Gastrocnemius medialis (tissue), 4 donors: ENCODE results near the gene ATIC. TPM values are rescaled to one million over a fixed set of nuclear protein-coding genes. Genes with fewer than 3 reads are reported as not detected.

ENCODE experiments used
- ATAC-seq, 2 donors: fragments of 150-250 bp; one replicate each; pipeline ENCODE4 v1.9.1; 2016
- DNase-seq, 2 donors: peaks; one replicate each; pipeline ENCODE4 v3.0.0-alpha.2; 2019
- H3K27ac ChIP-seq, 4 donors: fragments of 200-600 bp; sonication (generic); 1 replicate in 1 of 4; 2 replicates in 3 of 4; pipeline ENCODE4 v1.5.1; 2016 to 2018; ENCODE audit warnings: mild to moderate bottlenecking in 2 of 4, moderate library complexity in 1 of 4
- H3K27me3 ChIP-seq, 3 donors: fragments of 200-600 bp; sonication (generic) in 2 of 3; 1 replicate in 1 of 3; 2 replicates in 2 of 3; pipeline versions ENCODE4 v1.5.1 to v1.6.0; 2016 to 2019; ENCODE audit warnings: mild to moderate bottlenecking in 1 of 3, moderate library complexity in 1 of 3
- H3K36me3 ChIP-seq, 2 donors: fragments of 200-600 bp; sonication (generic) in 1 of 2; one replicate each; pipeline ENCODE4 v1.5.1; 2017 to 2018
- H3K4me1 ChIP-seq, 2 donors: fragments of 200-600 bp; sonication (generic) in 1 of 2; one replicate each; pipeline ENCODE4 v1.5.1; 2016 to 2017; ENCODE audit warnings: mild to moderate bottlenecking in 2 of 2
- H3K4me3 ChIP-seq, 4 donors: fragments of 200-600 bp; sonication (generic) in 3 of 4; 1 replicate in 1 of 4; 2 replicates in 3 of 4; pipeline ENCODE4 v1.5.1; 2016 to 2019; ENCODE audit warnings: mild to moderate bottlenecking in 2 of 4
- H3K9me3 ChIP-seq, 3 donors: fragments of 200-600 bp; sonication (generic) in 2 of 3; 1 replicate in 1 of 3; 2 replicates in 2 of 3; pipeline ENCODE4 v1.5.1; 2016 to 2019
- POLR2A ChIP-seq, 2 donors: fragments of 450-650 bp; IDR thresholded peaks; one replicate each; pipeline ENCODE4 v1.6.1; 2017; ENCODE audit warnings: antibody characterized with exemption in 2 of 2, mild to moderate bottlenecking in 2 of 2, moderate library complexity in 2 of 2
- in situ Hi-C, 4 donors: fragments of 200-750 bp; cut with MboI; loops; one replicate each; pipeline versions ENCODE4 v1.15.0 to v1.8.0; 2017; ENCODE audit warnings: low sequenced_read_pairs in 4 of 4
- intact Hi-C: fragments of 100-400 bp; cut with DNase I; formaldehyde crosslinking; loops from one replicate; pipeline ENCODE4 v1.15.1; 2023; ENCODE audit warnings: low total_unique reads
- total RNA-seq, 4 donors: library from RNA; depleted of rRNA; stranded (reverse); fragments of >200 nt; gene quantifications; one replicate each; pipeline versions ENCODE4 v1.1.0 to v1.2.3, GENCODE V29; 2016
- TF ChIP-seq, protein P1 (sequence below), 5 experiments: fragments of 450-650 bp in 3 of 5; fragments of 200-600 bp in 2 of 5; sonication (generic) in 2 of 5; IDR thresholded peaks in 4 of 5; conservative IDR thresholded peaks in 1 of 5; 1 replicate in 4 of 5; 2 replicates in 1 of 5; pipeline ENCODE4 v1.5.1; 2016 to 2019; ENCODE audit warnings: antibody characterized with exemption in 5 of 5, mild to moderate bottlenecking in 3 of 5, moderate library complexity in 3 of 5

The ATIC gene
- total RNA-seq, 4 donors from 2014 or later: 16.9 to 46.9 (median 41.8) TPM

DNA sequence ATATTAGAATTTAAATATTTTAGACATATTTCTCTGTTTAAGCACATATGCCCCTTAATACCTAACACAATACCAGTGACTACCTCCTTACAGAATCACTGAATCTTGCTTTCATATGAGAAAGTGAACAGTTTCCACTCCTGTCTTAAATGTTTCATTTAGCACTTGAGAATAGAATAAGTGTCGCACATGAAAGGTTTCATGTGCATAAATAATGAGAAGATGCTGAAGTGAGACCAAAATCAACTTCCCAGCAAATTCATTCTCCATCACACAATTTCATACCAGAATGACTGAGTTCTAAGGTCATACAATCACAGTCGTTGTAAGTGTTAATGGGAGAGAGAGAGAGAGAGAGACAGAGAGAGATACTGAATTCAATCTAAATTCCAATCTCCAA lies 51.2 kb downstream of the ATIC start:
- TF ChIP-seq, protein P1, sequence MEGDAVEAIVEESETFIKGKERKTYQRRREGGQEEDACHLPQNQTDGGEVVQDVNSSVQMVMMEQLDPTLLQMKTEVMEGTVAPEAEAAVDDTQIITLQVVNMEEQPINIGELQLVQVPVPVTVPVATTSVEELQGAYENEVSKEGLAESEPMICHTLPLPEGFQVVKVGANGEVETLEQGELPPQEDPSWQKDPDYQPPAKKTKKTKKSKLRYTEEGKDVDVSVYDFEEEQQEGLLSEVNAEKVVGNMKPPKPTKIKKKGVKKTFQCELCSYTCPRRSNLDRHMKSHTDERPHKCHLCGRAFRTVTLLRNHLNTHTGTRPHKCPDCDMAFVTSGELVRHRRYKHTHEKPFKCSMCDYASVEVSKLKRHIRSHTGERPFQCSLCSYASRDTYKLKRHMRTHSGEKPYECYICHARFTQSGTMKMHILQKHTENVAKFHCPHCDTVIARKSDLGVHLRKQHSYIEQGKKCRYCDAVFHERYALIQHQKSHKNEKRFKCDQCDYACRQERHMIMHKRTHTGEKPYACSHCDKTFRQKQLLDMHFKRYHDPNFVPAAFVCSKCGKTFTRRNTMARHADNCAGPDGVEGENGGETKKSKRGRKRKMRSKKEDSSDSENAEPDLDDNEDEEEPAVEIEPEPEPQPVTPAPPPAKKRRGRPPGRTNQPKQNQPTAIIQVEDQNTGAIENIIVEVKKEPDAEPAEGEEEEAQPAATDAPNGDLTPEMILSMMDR (IDR thresholded peaks at IDR 0.05 in 4 of 5, conservative IDR thresholded peaks at IDR 0.05 in 1 of 5): no peak
- TF ChIP-seq POLR2A (IDR thresholded peaks at IDR 0.05): no peak
- ATAC-seq: no peak
- no peaks in the 10 kb centered on the region for H3K9me3 ChIP-seq
- no peaks in the 10 kb centered on the region for H3K4me1 ChIP-seq
- no peak overlapping the region for H3K27ac ChIP-seq
- in situ Hi-C loops (no loop called here), intact Hi-C loops (no loop called here)
- no peaks in the 10 kb centered on the region for H3K27me3 ChIP-seq
- DNase-seq: no peak
- peaks cover 0 to 32% of the 10 kb centered on the region in 2 donors for H3K36me3 ChIP-seq
- no peak overlapping the region for H3K4me3 ChIP-seq

DNA sequence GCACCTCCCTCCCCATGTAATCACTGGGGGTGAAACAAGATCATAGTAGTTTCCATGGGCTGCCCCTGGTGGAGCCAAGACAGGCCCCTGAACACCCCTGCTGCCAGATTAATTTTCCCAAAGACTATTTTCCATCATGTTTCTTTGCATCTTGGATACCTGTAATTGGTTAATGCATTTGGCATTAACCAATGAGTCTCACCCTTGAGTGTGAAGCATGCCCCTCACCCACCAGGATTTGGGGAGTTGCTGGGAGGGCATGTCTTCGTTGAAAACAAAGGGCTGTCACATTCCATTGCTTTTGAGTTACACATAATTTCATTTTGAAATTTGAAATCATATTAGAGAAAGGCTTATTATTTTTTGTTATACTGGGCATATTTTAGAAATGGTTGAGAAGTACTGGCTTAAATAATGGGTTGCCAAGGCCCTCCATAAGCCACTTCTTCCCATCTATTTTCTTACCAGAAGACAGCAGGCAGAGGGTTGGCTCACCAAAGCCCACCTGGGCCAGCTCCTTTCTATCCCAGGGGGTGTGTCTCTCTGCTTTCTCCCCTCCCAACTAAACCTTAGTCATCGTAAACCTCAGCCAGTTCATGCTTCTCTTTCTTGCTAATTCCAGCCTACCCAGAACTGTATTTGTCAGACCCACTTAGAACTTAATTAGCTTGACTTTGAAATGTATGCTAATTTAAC lies 51.8 kb downstream of the ATIC start:
- Histone ChIP-seq H3K4me3 (no peak overlapping the region), H3K36me3 (peaks cover 0 to 32% of the 10 kb centered on the region in 2 donors), H3K9me3 (no peaks in the 10 kb centered on the region), H3K27me3 (no peaks in the 10 kb centered on the region), H3K4me1 (no peaks in the 10 kb centered on the region), H3K27ac (no peak overlapping the region)
- intact Hi-C loops: no loop called here
- in situ Hi-C loops: no loop called here
- DNase-seq: no peak
- no peak for TF ChIP-seq POLR2A (IDR thresholded peaks at IDR 0.05)
- TF ChIP-seq, protein P1 (IDR thresholded peaks at IDR 0.05 in 4 of 5, conservative IDR thresholded peaks at IDR 0.05 in 1 of 5): no peak
- ATAC-seq: no peak

GRCh38 chr2:215364157-215365155 lies 52.6 kb downstream of the ATIC start:
- no peaks in the 10 kb centered on the region for H3K27me3 ChIP-seq
- H3K4me1 ChIP-seq: no peaks in the 10 kb centered on the region
- intact Hi-C loops (no loop called here), in situ Hi-C loops (no loop called here)
- H3K36me3 ChIP-seq: peaks cover 0 to 32% of the 10 kb centered on the region in 2 donors
- no peak for ATAC-seq
- TF ChIP-seq, protein P1 (IDR thresholded peaks at IDR 0.05 in 4 of 5, conservative IDR thresholded peaks at IDR 0.05 in 1 of 5): no peak
- TF ChIP-seq POLR2A (IDR thresholded peaks at IDR 0.05): no peak
- no peak overlapping the region for H3K27ac ChIP-seq
- H3K4me3 ChIP-seq: no peak overlapping the region
- no peak for DNase-seq
- no peaks in the 10 kb centered on the region for H3K9me3 ChIP-seq

- DNase-seq (no peak), ATAC-seq (no peak)
- H3K4me1 ChIP-seq: no peaks in the 10 kb centered on the region
- no peaks in the 10 kb centered on the region for H3K9me3 ChIP-seq
- no peaks in the 10 kb centered on the region for H3K27me3 ChIP-seq
- no peak overlapping the region for H3K4me3 ChIP-seq
- H3K36me3 ChIP-seq: peaks cover 0 to 32% of the 10 kb centered on the region in 2 donors
- in situ Hi-C loops: no loop called here
- TF ChIP-seq POLR2A (IDR thresholded peaks at IDR 0.05): no peak
- TF ChIP-seq, protein P1 (IDR thresholded peaks at IDR 0.05 in 4 of 5, conservative IDR thresholded peaks at IDR 0.05 in 1 of 5): no peak
- intact Hi-C loops: no loop called here
- no peak overlapping the region for H3K27ac ChIP-seq
Measured at GRCh38 chr2:215365184-215365658, 53.4 kb downstream of the ATIC start.
